ES-I3 (cell line): ENCODE measurements around the gene SORL1.

ENCODE experiments used
- H3K36me3 ChIP-seq: 2 replicates; pipeline ENCODE4 v1.6.1; 2013; ENCODE audit warnings: mild to moderate bottlenecking, low read length, control low read depth, moderate library complexity; ENCODE audit not compliant: insufficient read depth
- H3K4me1 ChIP-seq: 2 replicates; pipeline ENCODE4 v1.6.1; 2013; ENCODE audit warnings: mild to moderate bottlenecking, control low read depth, low read length; ENCODE audit not compliant: insufficient read depth
- H3K9ac ChIP-seq: 2 replicates; pipeline ENCODE4 v1.6.1; 2013; ENCODE audit warnings: low read depth, mild to moderate bottlenecking, low read length, moderate library complexity
- H3K9me3 ChIP-seq: 2 replicates; pipeline ENCODE4 v1.6.1; 2013; ENCODE audit warnings: mild to moderate bottlenecking, low read length, moderate library complexity; ENCODE audit not compliant: control insufficient read depth, insufficient read depth

Gene SORL1

GRCh38 chr11:121671283-121672168 lies 219.4 kb downstream of the SORL1 start:
- Histone ChIP-seq H3K9ac (no peak overlapping the region), H3K36me3 (no peaks in the 10 kb centered on the region; the same call in 1 of the 2 replicates), H3K4me1 (peaks cover 5% of the 10 kb centered on the region; the same call in 1 of the 2 replicates), H3K9me3 (peaks cover 2% of the 10 kb centered on the region; the same call in 1 of the 2 replicates)

DNA sequence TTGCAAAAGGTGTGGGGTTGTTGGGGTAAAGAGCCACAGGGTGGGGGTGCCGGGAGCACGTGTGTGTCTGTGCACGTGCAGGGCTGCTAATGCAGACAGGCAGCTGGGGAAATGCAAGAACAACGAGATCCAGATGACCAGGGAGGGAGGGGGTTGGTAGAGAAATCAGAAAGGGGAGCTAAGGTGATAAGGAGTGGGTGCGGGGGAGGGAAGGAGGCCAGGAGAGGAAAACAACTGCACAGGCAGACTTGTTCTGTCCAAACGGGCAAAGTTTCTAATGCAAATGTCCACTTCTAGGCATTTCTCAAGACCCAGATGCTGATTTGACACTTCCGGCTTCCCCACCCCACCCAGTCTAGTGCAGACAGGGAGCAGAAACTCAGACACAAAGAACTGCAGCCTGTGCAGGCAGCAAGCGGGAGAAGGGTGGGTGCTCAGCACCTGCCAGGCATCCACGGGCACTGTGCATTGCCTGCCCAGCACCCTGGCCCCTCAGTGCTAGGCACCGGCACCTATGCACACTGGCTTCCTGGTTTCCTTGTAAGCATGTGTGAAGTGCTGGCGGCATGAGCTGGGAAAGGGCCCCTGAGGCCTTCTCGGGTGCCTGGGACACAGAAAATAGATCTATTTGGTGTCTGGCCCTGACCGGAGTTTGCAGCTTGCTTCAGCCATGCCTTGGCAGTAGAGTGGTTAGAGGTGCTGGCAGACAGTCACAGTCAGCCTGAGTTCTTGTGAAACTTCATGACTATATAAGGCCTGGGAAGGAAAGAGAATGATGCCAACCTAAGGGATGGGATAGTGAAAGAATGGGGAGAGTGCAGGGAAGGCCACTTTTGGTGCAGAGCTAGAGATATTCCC lies 220.7 kb downstream of the SORL1 start:
- Histone ChIP-seq H3K4me1 (peaks cover 5% of the 10 kb centered on the region; the same call in 1 of the 2 replicates), H3K36me3 (no peaks in the 10 kb centered on the region), H3K9me3 (no peaks in the 10 kb centered on the region), H3K9ac (no peak overlapping the region)

DNA sequence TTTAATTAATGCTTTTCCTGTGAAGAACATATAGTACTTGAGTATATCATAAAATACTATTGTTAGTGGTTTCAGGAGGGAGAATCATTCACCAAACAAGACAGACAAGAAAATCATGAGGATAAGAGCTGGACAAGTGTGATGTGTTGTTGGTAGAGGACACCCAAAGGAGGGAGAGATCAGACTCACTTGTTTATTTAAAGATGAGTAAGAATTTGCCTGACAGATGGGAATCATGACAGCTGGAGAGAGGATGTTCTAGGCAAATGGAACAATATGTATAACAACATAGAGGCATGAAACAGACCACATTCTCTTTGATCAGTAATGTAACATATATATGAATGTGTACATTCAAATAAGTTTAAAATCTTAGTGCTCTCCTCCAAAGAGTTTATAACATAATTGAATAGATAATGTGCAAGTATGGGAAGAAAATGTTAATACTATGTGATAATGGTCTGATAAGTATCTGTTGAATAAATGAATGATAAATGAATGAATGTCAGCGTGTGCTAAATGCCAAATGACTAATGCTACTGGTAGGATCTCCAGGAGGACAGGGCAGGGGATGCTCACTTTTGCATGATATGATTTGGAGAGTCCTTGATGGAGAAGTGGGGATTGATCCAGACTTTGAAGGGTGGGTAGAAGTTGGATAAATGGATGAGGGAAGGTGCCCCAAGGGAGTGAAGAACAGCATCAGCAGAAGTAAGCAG lies 229.6 kb downstream of the SORL1 start:
- H3K36me3 ChIP-seq = no peaks in the 10 kb centered on the region
- H3K4me1 ChIP-seq = no peaks in the 10 kb centered on the region
- no peaks in the 10 kb centered on the region for H3K9me3 ChIP-seq
- no peak overlapping the region for H3K9ac ChIP-seq
